ENCODE data around the gene LPP.

DNA sequence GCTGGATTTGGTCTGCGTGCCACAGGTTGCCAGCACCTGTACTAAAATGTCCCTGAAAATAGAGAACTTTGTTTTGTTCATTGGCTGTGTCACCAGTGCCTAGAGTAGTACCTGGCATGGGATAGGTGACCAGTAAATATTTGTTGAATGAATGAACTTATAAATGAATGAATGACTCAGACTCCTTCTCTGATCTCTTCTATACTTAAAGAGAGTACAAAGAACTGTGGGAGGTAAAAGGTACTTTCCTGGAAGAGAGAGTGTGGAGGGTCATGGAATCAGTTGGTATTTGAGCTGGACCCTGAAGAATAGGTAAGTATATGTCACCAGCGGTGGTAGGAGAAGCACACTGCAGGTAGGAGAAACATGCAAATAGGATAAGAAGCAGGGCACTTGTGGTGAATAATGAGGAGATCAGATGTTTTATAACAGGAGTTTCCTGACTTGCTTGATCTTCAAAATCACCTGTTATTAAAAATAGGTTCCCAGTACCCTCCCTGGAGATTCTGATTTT, 149.4 kb downstream of the LPP start:
- TF ChIP-seq GATA1 (IDR thresholded peaks at IDR 0.05; ENCODE audit: low read depth, low read length) (no peak), POLR2A (IDR thresholded peaks at IDR 0.05; ENCODE audit: low read length) (no peak)
